NCI-H128 (cell line): ENCODE measurements around the gene FOXD4L6.
"Not testable (repeated sequence)": the region's sequence is repeated elsewhere in the genome, so short reads cannot be mapped to it uniquely, and the experiment has no call there.

Source experiments
- DNase-seq: peaks from one replicate; lab custom pipeline; 2025; ENCODE audit not compliant: unreplicated experiment; lab: John Stamatoyannopoulos, UW

Gene FOXD4L6

DNA sequence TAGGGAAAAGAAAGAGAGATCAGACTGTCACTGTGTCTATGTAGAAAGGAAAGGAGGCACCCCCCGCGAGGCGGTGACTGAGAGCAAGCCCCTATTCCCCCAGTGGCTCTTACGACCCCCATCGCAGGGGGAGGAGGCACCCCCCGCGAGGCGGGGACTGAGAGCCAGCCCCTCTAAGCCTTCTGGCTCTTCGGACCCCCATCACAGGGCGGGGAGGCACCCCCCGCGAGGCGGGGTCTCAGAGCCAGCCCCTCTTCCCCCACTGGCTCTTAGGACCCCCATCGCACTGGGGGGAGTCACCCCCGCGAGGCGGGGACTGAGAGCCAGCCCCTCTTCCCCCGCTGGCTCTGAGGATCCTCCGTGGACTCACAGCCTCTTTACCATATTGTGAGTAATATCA is 23.9 kb downstream of the FOXD4L6 start:
- not testable (repeated sequence) for DNase-seq

DNA sequence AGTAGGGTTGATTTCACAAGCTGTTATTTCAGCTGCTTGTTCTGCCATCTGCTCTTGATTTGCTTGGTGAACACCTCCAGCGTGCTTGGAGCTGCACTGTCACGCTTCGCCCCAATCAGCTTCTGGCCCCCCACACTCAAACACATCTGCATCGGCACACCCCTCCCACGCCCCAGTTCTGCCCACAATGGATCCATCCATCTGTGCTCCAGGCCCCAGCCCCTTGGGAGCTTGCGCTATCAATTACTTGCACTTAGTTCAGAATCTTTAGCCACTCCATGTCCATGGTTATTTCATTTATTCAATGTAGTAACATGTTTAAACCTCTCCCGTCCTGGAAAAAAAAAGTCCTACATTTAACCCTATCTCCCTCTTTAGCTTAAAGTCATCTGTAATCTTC is 28.0 kb downstream of the FOXD4L6 start:
- not testable (repeated sequence) for DNase-seq

DNA sequence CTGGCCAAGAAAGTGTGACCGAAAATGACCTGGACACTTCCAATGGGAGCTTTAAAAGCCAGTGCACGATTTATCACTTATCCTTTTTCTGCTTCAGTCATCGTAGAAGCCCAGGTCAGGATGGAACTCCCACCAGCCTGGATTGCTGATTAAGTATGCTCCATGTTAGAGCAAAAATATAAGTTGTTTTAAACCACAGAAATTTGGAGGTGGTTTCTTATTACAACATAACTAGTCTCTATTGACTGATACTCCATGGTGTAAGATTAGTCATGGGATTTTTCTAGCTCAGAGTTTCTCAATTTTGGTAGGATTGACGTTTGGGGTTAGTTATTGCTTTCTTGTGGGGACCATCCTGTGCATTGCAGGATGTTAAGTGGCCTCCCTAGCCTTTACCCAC is 29.7 kb downstream of the FOXD4L6 start:
- not testable (repeated sequence) for DNase-seq

DNA sequence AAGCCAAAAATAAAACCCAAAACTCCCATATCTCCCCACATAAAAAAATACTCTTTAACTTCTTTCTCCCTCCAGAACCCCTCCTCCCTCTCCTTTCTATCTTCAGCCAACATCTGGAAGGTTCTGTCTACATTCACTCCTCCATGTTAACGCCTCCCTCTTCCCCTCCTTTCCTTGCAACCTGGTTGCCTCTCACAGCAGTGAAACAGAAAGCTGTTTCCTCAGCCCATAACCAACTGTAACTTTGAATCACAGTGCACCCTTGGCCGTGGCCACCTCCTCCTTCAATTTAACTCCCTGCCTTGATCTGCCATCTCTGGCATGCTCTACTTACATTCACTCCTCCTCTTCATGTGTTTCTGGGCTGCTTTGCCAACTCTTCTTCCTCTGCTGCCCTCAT is 33.4 kb downstream of the FOXD4L6 start:
- not testable (repeated sequence) for DNase-seq

DNA sequence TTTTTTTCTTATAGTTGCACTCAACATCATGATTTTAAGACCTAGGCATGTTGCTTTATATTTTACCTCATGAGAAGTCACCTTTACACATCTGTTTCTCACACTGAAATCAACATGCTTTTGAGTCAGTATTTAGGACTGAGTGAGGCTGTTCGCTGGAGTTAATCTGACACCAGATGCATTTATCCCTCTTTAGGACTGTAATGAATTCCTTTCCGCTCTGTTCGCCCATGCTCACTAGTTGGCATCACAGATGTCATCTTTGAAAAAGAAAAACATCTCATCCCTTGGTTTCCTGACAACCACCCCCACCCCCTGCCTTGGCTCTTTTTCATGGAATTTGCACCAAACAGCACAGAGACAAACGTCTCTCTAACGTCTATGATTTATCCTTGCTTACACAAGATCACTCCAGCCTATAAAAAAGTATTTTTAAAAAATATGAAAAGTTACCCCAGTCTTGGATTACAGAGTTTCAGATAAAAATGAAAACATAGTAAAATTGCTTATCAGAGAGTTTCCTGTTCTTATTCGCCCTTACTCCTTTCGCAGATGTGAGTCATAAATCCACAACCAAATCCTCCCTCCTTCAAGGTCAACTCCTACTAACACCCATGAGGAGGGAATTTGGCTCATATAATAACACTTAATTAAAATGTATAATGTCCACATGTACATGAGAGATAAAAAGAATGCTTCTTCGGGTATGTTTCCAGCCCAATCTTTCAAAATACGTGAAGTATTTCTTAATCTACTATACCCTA is 34.3 kb downstream of the FOXD4L6 start:
- DNase-seq, result not testable (repeated sequence)

DNA sequence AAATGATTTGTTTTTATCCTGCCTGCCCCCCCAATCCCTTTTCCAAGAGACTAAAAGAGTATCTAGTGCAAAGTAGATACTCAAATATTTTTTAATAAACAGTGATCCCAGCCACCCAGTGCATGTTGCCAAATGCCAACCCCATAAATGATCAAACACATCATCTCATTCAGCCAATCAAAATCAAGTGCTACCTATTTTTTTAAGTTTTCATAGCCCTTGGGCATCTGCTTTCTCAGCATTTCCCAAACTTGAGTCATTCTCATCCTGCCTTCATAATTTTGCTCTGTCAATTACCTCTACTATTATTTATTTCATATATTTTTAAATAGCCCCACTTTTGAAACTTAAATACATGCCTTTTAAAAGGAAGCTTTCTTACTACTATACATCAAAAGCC is 37.6 kb downstream of the FOXD4L6 start:
- not testable (repeated sequence) for DNase-seq

DNA sequence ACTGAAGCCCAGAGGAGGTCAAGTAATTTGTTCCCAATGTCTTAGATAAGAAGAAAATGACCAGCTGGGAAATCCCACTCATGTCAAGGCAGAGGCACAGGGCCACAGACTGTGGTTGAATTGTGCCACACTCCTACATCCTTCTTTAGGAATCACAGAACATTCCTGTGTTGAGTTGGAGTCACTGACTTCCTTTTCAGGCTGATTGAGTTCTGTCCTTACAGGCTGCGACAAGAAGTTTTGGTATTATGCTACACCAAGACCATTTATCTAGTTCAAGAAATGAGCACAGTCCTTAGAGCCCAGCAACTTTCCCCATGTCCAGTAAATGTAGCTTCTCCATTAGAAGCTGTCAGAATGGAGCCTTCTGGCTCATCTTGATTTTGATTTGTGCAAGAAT is 38.1 kb downstream of the FOXD4L6 start:
- DNase-seq, result not testable (repeated sequence)

DNA sequence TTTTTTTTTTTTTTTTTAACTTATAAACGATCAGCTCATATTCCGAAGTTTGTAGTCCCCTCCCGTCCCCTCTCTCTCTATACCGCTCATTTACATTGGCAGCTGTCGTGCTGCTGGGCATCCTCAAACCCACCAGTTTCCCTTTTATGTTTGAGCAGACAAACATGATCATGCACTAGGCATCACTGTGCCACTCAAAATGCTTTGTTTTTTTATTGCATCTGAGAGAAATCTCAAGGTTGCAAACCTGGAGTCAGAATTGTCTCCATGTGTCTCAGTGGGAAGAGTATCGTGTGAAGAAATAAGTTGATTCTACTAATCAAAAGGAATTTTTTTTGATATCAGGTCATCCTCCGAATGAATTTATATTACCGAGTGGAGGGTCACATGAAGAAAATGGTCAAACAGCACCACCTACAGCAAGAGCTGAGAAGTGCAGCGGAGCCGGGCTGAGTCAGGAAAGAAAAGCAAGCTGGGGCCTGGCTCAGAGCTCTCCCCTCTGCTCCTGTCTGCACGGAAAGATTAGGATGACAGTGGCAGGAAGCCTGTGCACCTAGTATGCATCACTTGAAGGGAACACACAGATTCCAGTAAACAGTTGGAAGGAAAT is 39.9 kb downstream of the FOXD4L6 start:
- DNase-seq, result not testable (repeated sequence)

DNA sequence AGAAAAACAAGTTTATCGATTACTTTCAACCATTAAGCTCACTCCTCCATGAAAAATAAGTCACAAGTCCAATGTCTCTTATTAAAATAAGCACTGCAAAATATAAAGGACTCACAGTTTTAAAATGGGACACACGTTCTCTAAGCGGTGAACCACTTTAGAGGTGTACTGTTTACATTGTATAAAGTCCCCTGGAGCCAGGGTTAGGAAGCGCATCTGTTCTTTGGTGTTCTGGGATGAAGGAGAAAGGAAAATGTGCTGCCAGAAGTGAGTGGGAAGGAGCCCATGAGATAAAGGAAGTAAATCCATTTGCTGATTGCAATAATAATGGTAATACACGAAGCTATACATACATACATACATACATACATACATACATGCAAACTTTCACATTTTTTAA is 40.6 kb downstream of the FOXD4L6 start:
- not testable (repeated sequence) for DNase-seq

DNA sequence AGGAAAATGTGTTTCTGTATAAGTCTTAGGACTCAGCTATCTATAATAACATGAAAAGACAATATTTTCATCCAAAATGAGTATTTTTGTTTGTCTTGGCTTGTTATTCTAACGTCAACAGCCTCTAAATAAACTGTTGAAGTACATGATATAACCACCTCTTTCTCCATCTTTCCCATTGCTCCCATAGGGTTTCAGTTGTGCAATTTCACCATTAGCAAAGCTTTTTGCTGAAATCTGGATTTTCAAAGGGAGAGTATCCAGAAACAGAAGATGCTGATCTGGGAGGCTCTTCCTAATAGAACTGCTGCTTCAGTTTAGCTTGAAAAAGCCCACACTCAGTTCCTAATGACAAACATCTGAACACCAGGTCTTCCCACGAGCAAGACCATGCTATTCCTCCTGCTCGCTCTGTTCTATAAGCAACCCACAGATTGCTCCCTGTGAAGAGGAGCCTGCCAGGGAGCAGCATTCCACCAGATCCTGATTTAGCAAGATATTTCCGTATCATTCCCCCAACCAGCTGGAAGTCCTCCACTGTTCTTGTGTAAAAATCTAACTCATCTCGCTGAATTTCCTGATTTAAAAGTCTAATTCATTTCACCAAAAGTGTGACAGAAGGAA is 41.2 kb downstream of the FOXD4L6 start:
- not testable (repeated sequence) for DNase-seq

DNA sequence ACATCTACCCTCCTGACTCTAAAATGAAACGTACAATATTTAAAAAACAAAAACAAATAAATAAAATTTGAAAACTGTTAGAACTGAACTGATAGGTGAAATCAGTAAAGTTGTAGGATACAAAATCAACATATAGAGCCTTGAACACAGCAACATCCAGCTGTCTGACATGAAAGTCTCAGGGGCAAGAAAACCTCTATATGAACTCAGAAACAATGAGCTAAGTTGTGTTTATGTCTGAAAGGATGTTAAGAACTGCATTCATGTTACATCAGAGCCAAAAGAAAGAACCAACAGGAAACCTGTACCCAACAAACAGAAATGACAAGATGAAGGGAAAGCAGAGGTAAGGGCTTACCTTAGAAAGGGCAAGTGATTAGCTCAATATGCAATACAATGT is 41.8 kb downstream of the FOXD4L6 start:
- DNase-seq, result not testable (repeated sequence)

DNA sequence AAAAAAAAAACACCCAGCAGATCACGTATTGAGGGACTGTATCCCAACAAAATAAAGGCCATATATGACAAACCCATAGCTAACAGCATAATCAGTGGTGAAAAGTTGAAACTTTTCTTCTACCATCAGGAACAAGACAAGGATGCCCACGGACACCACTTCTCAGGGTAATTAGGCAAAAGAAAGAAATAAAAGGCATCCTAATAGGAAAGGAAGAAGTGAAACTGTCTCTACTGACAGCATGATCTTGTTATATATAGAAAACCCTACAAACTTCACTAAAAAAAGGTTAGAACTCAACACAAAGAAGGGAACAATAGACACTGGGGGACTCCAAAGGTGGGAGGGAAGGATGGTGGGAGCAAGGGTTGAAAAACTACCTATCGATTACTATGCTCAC is 42.3 kb downstream of the FOXD4L6 start:
- not testable (repeated sequence) for DNase-seq

DNA sequence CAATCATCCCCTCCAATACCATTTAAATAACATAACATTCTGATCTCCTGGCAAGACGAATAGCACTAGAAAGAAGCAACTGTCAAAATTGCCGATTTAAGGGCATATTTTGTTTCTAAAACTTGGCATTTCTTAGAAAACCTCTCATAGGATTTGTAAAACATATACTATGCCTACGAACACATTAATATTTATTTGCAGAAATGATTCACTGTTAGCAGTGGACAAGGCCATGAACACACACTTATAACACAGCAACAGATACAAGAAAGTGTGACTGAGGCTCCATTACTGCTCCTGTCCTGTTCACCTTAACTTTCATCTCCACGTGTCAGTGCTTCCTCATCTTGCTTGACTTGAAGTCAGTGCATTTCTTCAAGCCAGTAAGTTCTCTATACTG is 46.1 kb downstream of the FOXD4L6 start:
- not testable (repeated sequence) for DNase-seq

DNA sequence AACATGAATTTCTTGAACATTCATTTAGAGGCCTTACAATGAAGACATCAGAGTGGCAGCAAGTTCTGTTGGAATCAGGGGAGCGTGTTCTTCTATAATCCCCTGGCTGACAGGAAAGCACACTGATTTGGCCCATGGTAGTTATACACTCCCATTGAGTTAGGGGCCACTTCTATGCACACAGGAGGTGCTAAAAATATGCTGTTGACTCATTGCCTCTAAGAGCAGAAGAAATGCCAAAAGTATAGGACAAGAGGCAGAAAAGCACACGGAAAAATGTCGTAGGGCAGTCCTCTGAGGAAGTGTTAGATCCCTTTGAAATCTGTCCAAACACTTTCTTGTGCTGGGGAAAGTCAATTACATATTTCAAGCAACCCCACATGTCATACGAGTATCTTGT is 49.0 kb downstream of the FOXD4L6 start:
- DNase-seq, result not testable (repeated sequence)

DNA sequence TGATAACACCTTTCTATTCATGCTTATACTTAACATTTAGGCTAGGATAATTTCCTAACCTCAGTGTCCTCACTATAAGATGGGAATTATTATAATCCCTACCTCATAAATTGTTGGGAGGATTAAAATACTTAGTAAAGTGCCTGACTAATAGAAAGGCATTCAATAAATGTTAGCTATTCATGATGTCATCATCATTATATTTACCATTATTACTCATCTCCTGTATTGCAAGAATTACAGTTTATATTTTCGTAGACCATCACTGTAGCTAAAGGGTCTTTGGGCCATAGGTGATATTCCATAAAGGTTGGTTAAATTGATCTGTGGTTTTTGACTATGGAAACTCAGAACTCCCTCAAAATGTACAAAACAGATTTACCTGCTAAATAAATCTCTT is 50.9 kb downstream of the FOXD4L6 start:
- DNase-seq, result not testable (repeated sequence)
